ENCODE data around the gene RAB20. TPM values are rescaled to one million over a fixed set of nuclear protein-coding genes. Genes with fewer than 3 reads are reported as not detected.
A peak's percentile ranks its signal among the peaks of the same experiment; 100 is the strongest.
"Not testable (repeated sequence)": the region's sequence is repeated elsewhere in the genome, so short reads cannot be mapped to it uniquely, and the experiment has no call there.

RAB20 gene
- total RNA-seq, 2 experiments from 2014 or later: 6.9 to 7.2 TPM

- H3K4me3 Mint-ChIP-seq; CTCF ChIA-PET; H3K36me3 Mint-ChIP-seq (ENCODE audit: low read depth); POLR2A ChIA-PET; H3K27ac Mint-ChIP-seq; H3K4me1 Mint-ChIP-seq; H3K9me3 Mint-ChIP-seq; DNase-seq: not testable (repeated sequence)
- H3K27me3 Mint-ChIP-seq: peaks cover 39% of the 10 kb centered on the region
Observed at GRCh38 chr13:110569962-110570361, 8.4 kb upstream of the RAB20 start.

GRCh38 chr13:110568612-110569011 is 7.1 kb upstream of the RAB20 start:
- Mint-ChIP-seq H3K27me3 (peaks cover 39% of the 10 kb centered on the region), H3K27ac (no peak overlapping the region), H3K4me3 (no peak overlapping the region), H3K4me1 (peaks cover 4% of the 10 kb centered on the region), H3K36me3 (ENCODE audit: low read depth) (peaks cover 2% of the 10 kb centered on the region), H3K9me3 (no peaks in the 10 kb centered on the region)
- DNase-seq: no peak
- ChIA-PET CTCF (no interaction called here), POLR2A (no interaction called here)

GRCh38 chr13:110566171-110566570 is 4.6 kb upstream of the RAB20 start:
- Mint-ChIP-seq H3K36me3 (ENCODE audit: low read depth) (peaks cover 2% of the 10 kb centered on the region), H3K9me3 (no peaks in the 10 kb centered on the region), H3K4me1 (peaks cover 18% of the 10 kb centered on the region), H3K4me3 (no peak overlapping the region), H3K27me3 (peaks cover 34% of the 10 kb centered on the region), H3K27ac (no peak overlapping the region)
- POLR2A ChIA-PET: no interaction called here
- CTCF ChIA-PET: no interaction called here
- no peak for DNase-seq

- H3K4me3 Mint-ChIP-seq: no peak overlapping the region
- no peaks in the 10 kb centered on the region for H3K9me3 Mint-ChIP-seq
- no peak overlapping the region for H3K27ac Mint-ChIP-seq
- peaks cover 2% of the 10 kb centered on the region for H3K36me3 Mint-ChIP-seq (ENCODE audit: low read depth)
- DNase-seq: no peak
- peaks cover 25% of the 10 kb centered on the region for H3K4me1 Mint-ChIP-seq
- H3K27me3 Mint-ChIP-seq: peaks cover 39% of the 10 kb centered on the region
- ChIA-PET CTCF (interaction anchor here (0.6 kb wide), 1 partner anchor 258 kb away, joined by 3 read pairs; no protein-coding TSS in a partner anchor), POLR2A (no interaction called here)
Observed at GRCh38 chr13:110565296-110565695, 3.8 kb upstream of the RAB20 start.

GRCh38 chr13:110564472-110564985 is 3.0 kb upstream of the RAB20 start:
- peaks cover 42% of the 10 kb centered on the region for H3K27me3 Mint-ChIP-seq
- ChIA-PET POLR2A (no interaction called here), CTCF (interaction anchor here (1.6 kb wide), 1 partner anchor 54 kb away, joined by 3 read pairs; no protein-coding TSS in a partner anchor)
- no peak overlapping the region for H3K4me3 Mint-ChIP-seq
- H3K9me3 Mint-ChIP-seq: no peaks in the 10 kb centered on the region
- no peak overlapping the region for H3K27ac Mint-ChIP-seq
- DNase-seq: no peak
- H3K4me1 Mint-ChIP-seq: peaks cover 31% of the 10 kb centered on the region
- H3K36me3 Mint-ChIP-seq (ENCODE audit: low read depth): peaks cover 2% of the 10 kb centered on the region

- no peak overlapping the region for H3K27ac Mint-ChIP-seq
- peaks cover 31% of the 10 kb centered on the region for H3K4me1 Mint-ChIP-seq
- H3K4me3 Mint-ChIP-seq: no peak overlapping the region
- no peaks in the 10 kb centered on the region for H3K9me3 Mint-ChIP-seq
- POLR2A ChIA-PET: no interaction called here
- CTCF ChIA-PET: interaction anchor here (1.6 kb wide), 1 partner anchor 55 kb away, joined by 3 read pairs; no protein-coding TSS in a partner anchor
- H3K36me3 Mint-ChIP-seq (ENCODE audit: low read depth): peaks cover 6% of the 10 kb centered on the region
- DNase-seq: no peak
- H3K27me3 Mint-ChIP-seq: peaks cover 40% of the 10 kb centered on the region
Observed at GRCh38 chr13:110563463-110563774, 1.9 kb upstream of the RAB20 start.

- Mint-ChIP-seq H3K4me3 (peak overlapping the region; percentile 94), H3K36me3 (ENCODE audit: low read depth) (peaks cover 6% of the 10 kb centered on the region), H3K27ac (no peak overlapping the region), H3K9me3 (no peaks in the 10 kb centered on the region), H3K27me3 (peaks cover 40% of the 10 kb centered on the region), H3K4me1 (peaks cover 31% of the 10 kb centered on the region)
- CTCF ChIA-PET: interaction anchor here (0.8 to 1.3 kb wide), 4 partner anchors 11 to 108 kb away, joined by 3 to 13 read pairs (median 4); no protein-coding TSS in a partner anchor
- POLR2A ChIA-PET: interaction anchor here (0.6 to 1.5 kb wide), 2 partner anchors 52 to 179 kb away, joined by 3 to 4 read pairs; partner anchors contain the start of gene NAXD
- DNase-seq: no peak
Observed at GRCh38 chr13:110562696-110563462, 1.4 kb upstream of the RAB20 start.

GRCh38 chr13:110562036-110562597 is 595 bp upstream of the RAB20 start:
- peak overlapping the region; percentile 75 for H3K27ac Mint-ChIP-seq
- CTCF ChIA-PET: interaction anchor here (0.8 to 1.3 kb wide), 4 partner anchors 10 to 107 kb away, joined by 3 to 13 read pairs (median 4); no protein-coding TSS in a partner anchor
- H3K4me1 Mint-ChIP-seq: peaks cover 32% of the 10 kb centered on the region
- peaks cover 40% of the 10 kb centered on the region for H3K27me3 Mint-ChIP-seq
- POLR2A ChIA-PET: interaction anchor here (0.6 to 1.5 kb wide), 2 partner anchors 53 to 178 kb away, joined by 3 to 4 read pairs; partner anchors contain the start of gene NAXD
- DNase-seq: peak; percentile 23
- peaks cover 6% of the 10 kb centered on the region for H3K36me3 Mint-ChIP-seq (ENCODE audit: low read depth)
- no peaks in the 10 kb centered on the region for H3K9me3 Mint-ChIP-seq
- peak overlapping the region; percentile 94 for H3K4me3 Mint-ChIP-seq

GRCh38 chr13:110560601-110561343 is 750 bp downstream of the RAB20 start:
- Mint-ChIP-seq H3K4me3 (peak overlapping the region; percentile 74), H3K9me3 (no peaks in the 10 kb centered on the region), H3K27me3 (peaks cover 38% of the 10 kb centered on the region), H3K27ac (peak overlapping the region; percentile 5), H3K4me1 (peaks cover 36% of the 10 kb centered on the region), H3K36me3 (ENCODE audit: low read depth) (peaks cover 11% of the 10 kb centered on the region)
- CTCF ChIA-PET: no interaction called here
- POLR2A ChIA-PET: interaction anchor here (1.0 kb wide), 1 partner anchor 354 kb away, joined by 3 read pairs; the partner anchor contains the start of gene ANKRD10
- no peak for DNase-seq

- H3K27me3 Mint-ChIP-seq: peaks cover 34% of the 10 kb centered on the region
- no peak overlapping the region for H3K27ac Mint-ChIP-seq
- ChIA-PET CTCF (interaction anchor here (0.6 kb wide), 1 partner anchor 21 kb away, joined by 5 read pairs; no protein-coding TSS in a partner anchor), POLR2A (no interaction called here)
- H3K36me3 Mint-ChIP-seq (ENCODE audit: low read depth): peaks cover 11% of the 10 kb centered on the region
- peaks cover 36% of the 10 kb centered on the region for H3K4me1 Mint-ChIP-seq
- H3K4me3 Mint-ChIP-seq: peak overlapping the region; percentile 38
- H3K9me3 Mint-ChIP-seq: no peaks in the 10 kb centered on the region
- DNase-seq: no peak
Observed at GRCh38 chr13:110559986-110560385, 1.5 kb downstream of the RAB20 start.

- Mint-ChIP-seq H3K36me3 (ENCODE audit: low read depth) (peaks cover 11% of the 10 kb centered on the region), H3K9me3 (no peaks in the 10 kb centered on the region), H3K4me3 (peak overlapping the region; percentile 38), H3K27me3 (peaks cover 29% of the 10 kb centered on the region), H3K4me1 (peaks cover 36% of the 10 kb centered on the region), H3K27ac (no peak overlapping the region)
- POLR2A ChIA-PET: no interaction called here
- no peak for DNase-seq
- CTCF ChIA-PET: interaction anchor here (0.5 to 0.6 kb wide), 2 partner anchors 21 to 86 kb away, joined by 3 to 5 read pairs; no protein-coding TSS in a partner anchor
Observed at GRCh38 chr13:110559429-110559943, 2.0 kb downstream of the RAB20 start.

GRCh38 chr13:110557610-110558305 is 3.8 kb downstream of the RAB20 start:
- Mint-ChIP-seq H3K27ac (no peak overlapping the region), H3K27me3 (peaks cover 15% of the 10 kb centered on the region), H3K36me3 (ENCODE audit: low read depth) (peaks cover 9% of the 10 kb centered on the region), H3K9me3 (no peaks in the 10 kb centered on the region), H3K4me3 (no peak overlapping the region), H3K4me1 (peaks cover 25% of the 10 kb centered on the region)
- ChIA-PET CTCF (no interaction called here), POLR2A (no interaction called here)
- no peak for DNase-seq
